H7 (cell line): Measurements from ENCODE around the gene TIMM13. TPM values are rescaled to one million over a fixed set of nuclear protein-coding genes. Genes with fewer than 3 reads are reported as not detected.

Source experiments
- DNase-seq: peaks from one replicate; pipeline ENCODE4 v3.0.0; 2012
- H3K27me3 ChIP-seq: 2 replicates; pipeline ENCODE4 v1.6.0; 2011; ENCODE audit warnings: mild to moderate bottlenecking, low read length; ENCODE audit not compliant: control insufficient read depth, insufficient read depth
- H3K36me3 ChIP-seq: replicated peaks from 2 replicates; pipeline ENCODE4 v1.5.1; 2011; ENCODE audit warnings: low read length; ENCODE audit not compliant: control insufficient read depth, insufficient read depth
- H3K4me3 ChIP-seq: 2 replicates; pipeline ENCODE4 v1.5.1; 2011; ENCODE audit warnings: low read depth, mild to moderate bottlenecking, control low read depth, low read length, moderate library complexity; ENCODE audit not compliant: insufficient read depth
- total RNA-seq: library from RNA; depleted of rRNA; stranded (reverse); fragments of >200 nt; shearing (Covaris generic); gene quantifications from 2 replicates; pipeline ENCODE4 v1.2.3, GENCODE V29; 2014

The TIMM13 gene
- total RNA-seq, 1 experiment from 2014 or later = 179 TPM

DNA sequence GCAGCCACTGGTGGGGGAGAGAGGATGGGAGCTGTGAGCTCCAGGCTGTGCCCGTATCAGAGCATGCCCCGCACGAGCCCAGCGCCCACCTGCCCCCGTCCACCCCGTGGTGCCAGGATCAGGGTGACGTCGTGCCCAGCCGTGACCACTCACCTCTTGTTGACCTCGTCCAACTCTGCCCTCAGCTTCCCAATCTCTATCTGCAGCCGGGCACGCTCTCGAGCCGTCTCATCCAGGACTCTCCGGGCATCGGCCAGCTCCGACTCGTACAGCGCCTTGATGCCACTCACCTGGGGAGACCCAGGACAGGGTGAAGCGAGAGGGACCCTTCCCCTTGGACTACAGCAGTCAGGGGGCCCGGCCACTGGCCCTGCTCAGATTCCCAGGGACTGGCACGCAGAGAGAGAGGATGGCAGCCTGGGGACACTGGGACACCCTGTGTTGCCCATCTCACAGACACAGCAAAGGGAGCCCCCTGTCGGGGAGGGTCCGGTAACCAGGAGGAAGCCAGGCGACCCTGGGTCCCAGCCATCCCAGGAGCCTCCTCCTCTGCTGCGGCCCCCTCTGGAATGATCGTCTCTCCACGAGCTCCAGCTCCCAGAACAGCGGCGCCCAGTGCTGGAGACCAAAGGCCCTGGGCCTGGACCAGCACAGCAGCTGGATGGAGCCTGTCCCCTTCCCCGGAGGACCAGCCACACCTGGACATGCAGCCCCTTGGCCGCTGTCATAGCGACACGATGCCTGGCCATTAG lies 17.0 kb upstream of the TIMM13 start:
- Histone ChIP-seq H3K27me3 (no peaks in the 10 kb centered on the region), H3K4me3 (no peak overlapping the region), H3K36me3 (peaks cover 9% of the 10 kb centered on the region)
- DNase-seq = peak; percentile 54

DNA sequence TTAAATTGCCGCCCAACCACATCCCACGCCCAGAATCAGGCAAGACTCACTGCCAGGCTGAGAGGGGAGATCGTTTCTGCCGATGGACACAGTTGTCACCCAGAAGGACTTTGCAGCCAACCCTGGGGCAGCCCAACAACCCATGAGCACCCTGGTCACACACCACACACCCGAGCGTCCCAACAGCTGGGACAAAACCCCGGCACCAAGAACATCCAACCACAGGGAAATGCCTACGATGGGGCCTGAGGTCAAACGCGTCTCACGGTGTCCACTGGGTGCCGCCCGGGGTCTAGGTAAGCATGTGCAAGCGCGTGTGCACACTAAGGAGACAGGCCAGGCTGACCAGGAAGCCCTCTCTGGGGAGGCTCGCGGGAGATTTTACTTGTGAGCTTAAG lies 16.4 kb upstream of the TIMM13 start:
- DNase-seq = peak; percentile 54
- Histone ChIP-seq H3K4me3 (no peak overlapping the region), H3K36me3 (peaks cover 11% of the 10 kb centered on the region), H3K27me3 (no peaks in the 10 kb centered on the region)

- Histone ChIP-seq H3K36me3 (peaks cover 13% of the 10 kb centered on the region), H3K27me3 (no peaks in the 10 kb centered on the region)
Observed at GRCh38 chr19:2443116-2443784, 15.9 kb upstream of the TIMM13 start.

DNA sequence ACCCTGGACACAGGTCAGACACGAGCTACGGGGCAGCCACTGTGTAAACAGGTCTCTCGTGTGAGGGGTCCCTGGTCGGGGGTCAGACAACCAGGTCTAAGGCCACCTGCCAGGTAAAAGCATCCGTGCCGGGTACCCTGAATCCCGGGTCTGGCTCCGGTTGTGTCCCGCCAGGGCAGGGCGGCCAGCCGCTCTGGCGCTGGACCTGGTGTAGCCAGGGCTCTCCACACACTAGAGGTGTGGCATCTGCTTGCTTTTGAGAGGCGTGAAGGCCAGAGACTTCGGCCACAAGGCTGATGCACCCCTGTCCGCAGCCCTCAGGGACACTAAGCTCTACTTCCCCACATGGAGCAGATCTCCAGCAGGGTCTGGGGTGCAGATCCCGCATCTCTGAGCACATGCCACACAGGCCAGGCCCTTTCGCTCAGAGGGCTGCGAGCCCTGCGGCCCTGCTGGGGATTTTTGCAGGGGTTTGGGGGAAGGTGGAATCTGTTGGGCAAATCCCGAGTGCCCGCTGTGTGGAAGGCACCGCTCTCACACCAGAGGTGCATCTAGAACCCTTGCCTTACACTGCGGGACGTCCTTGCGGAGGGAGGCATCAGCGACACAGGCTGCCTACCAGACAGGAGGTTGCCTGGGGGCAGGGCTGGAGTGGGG lies 13.8 kb upstream of the TIMM13 start:
- no peak overlapping the region for H3K4me3 ChIP-seq
- no peaks in the 10 kb centered on the region for H3K27me3 ChIP-seq
- no peak for DNase-seq
- H3K36me3 ChIP-seq = peaks cover 23% of the 10 kb centered on the region

More at GRCh38 chr19:2443116-2443784, 15.9 kb upstream of the TIMM13 start:
- H3K4me3 ChIP-seq = no peak overlapping the region
- peak; percentile 55 for DNase-seq

DNA sequence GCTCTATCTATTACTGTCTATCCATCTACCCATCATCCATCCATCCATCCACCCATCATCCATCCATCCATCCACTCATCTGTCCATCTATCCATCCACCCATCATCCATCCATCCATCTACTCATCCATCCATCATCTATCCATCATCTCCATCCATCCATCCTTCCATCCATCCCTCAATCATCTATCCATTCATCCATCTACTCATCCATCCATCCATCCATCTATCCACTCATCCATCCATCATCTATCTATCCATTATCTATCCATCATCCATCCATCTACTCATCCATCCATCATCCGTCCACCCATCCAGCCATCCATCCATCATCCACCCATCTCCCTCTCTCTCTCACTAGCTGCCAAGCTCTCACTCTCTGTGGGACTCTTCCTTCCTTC lies 13.1 kb upstream of the TIMM13 start:
- Histone ChIP-seq H3K27me3 (no peaks in the 10 kb centered on the region), H3K36me3 (peaks cover 23% of the 10 kb centered on the region), H3K4me3 (no peak overlapping the region)
- no peak for DNase-seq

GRCh38 chr19:2438178-2438577 lies 10.8 kb upstream of the TIMM13 start:
- Histone ChIP-seq H3K36me3 (peaks cover 24% of the 10 kb centered on the region), H3K4me3 (no peak overlapping the region), H3K27me3 (no peaks in the 10 kb centered on the region)
- DNase-seq = no peak

- no peak overlapping the region for H3K4me3 ChIP-seq
- no peak for DNase-seq
- H3K36me3 ChIP-seq = peaks cover 19% of the 10 kb centered on the region
- no peaks in the 10 kb centered on the region for H3K27me3 ChIP-seq
Observed at GRCh38 chr19:2436926-2437325, 9.5 kb upstream of the TIMM13 start.

DNA sequence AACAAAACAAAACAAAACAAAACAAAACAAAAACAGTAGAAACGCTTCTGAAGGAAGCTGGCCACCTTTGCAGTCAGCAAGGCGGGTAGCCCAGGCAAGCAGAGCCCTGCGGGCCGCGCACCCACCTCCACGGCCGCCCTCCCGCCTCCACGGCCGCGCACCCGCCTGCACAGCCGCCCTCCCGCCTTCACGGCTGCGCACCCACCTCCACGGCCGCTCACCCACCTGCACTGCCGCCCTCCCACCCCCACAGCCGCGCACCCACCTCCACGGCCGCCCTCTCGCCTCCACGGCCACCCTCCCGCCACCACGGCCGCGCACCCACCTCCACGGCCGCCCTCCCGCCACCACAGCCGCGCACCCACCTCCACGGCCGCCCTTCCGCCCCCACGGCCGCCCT lies 9.0 kb upstream of the TIMM13 start:
- DNase-seq = no peak
- Histone ChIP-seq H3K36me3 (peaks cover 21% of the 10 kb centered on the region), H3K4me3 (no peak overlapping the region), H3K27me3 (no peaks in the 10 kb centered on the region)

GRCh38 chr19:2434721-2435265 lies 7.4 kb upstream of the TIMM13 start:
- no peak overlapping the region for H3K4me3 ChIP-seq
- DNase-seq = no peak
- H3K27me3 ChIP-seq = no peaks in the 10 kb centered on the region
- peaks cover 27% of the 10 kb centered on the region for H3K36me3 ChIP-seq

GRCh38 chr19:2434267-2434666 lies 6.9 kb upstream of the TIMM13 start:
- DNase-seq = no peak
- Histone ChIP-seq H3K36me3 (peaks cover 26% of the 10 kb centered on the region), H3K27me3 (no peaks in the 10 kb centered on the region), H3K4me3 (no peak overlapping the region)

GRCh38 chr19:2433854-2434253 lies 6.5 kb upstream of the TIMM13 start:
- Histone ChIP-seq H3K36me3 (peaks cover 25% of the 10 kb centered on the region), H3K4me3 (no peak overlapping the region), H3K27me3 (no peaks in the 10 kb centered on the region)
- no peak for DNase-seq

DNA sequence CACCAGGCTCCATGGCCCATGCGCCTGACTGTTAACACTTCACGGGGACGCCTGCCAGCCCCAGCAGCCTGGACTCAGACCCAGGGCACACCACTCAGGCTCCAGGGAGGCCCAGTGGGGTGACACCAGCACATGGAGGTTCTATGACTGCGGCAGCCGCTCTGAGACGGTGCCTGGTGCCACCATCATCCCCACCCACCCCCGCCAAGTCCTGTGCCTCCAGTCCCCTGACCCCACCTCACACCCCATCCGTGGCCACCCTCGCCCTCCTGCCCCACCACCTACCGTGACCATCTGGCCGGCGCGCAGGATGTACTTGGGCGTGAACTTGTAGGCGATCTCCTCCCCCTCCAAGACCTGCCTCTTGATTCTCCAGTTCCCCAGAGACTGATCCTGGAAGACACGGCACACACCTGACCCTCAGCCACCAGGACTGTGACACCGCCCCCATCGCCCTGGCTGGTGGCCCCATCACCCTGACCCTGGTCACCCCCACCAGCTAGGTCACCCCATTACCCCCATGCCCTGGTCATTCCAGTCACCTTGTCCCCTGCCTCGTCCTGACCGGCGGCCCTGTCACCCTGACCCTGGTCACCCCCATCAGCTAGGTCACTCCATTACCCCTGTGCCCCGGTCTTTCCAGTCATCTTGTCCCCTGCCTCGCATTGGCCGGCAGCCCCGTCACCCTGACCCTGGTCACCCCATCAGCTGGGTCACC lies 4.9 kb upstream of the TIMM13 start:
- Histone ChIP-seq H3K36me3 (peaks cover 13% of the 10 kb centered on the region), H3K4me3 (no peak overlapping the region), H3K27me3 (no peaks in the 10 kb centered on the region)
- no peak for DNase-seq

GRCh38 chr19:2431318-2432055 lies 4.1 kb upstream of the TIMM13 start:
- peaks cover 13% of the 10 kb centered on the region for H3K36me3 ChIP-seq
- no peak overlapping the region for H3K4me3 ChIP-seq
- DNase-seq = no peak
- H3K27me3 ChIP-seq = no peaks in the 10 kb centered on the region
